Nephron progenitor cell (in vitro differentiated cells): ENCODE results near the gene SASH1.
"Not testable (repeated sequence)": the region's sequence is repeated elsewhere in the genome, so short reads cannot be mapped to it uniquely, and the experiment has no call there.

ENCODE experiments used
- DNase-seq: peaks from one replicate; pipeline ENCODE4 v3.0.0; 2021
- H3K27ac Mint-ChIP-seq: 2 replicates; pipeline ENCODE4 v1.8.0; 2021; ENCODE audit warnings: mild to moderate bottlenecking, moderate library complexity, mixed read lengths
- H3K27me3 Mint-ChIP-seq: 2 replicates; pipeline ENCODE4 v1.8.0; 2021; ENCODE audit warnings: mild to moderate bottlenecking, low read depth, mixed read lengths; ENCODE audit not compliant: poor library complexity
- H3K36me3 Mint-ChIP-seq: 2 replicates; pipeline ENCODE4 v1.8.0; 2021; ENCODE audit warnings: low read depth, mixed read lengths
- H3K4me1 Mint-ChIP-seq: 2 replicates; pipeline ENCODE4 v1.8.0; 2021; ENCODE audit warnings: mixed read lengths
- H3K4me3 Mint-ChIP-seq: 2 replicates; pipeline ENCODE4 v1.8.0; 2021; ENCODE audit warnings: mild to moderate bottlenecking, moderate library complexity, mixed read lengths
- H3K9me3 Mint-ChIP-seq: 2 replicates; pipeline ENCODE4 v1.8.0; 2021; ENCODE audit warnings: mild to moderate bottlenecking, moderate library complexity, mixed read lengths
- CTCF ChIP-seq: fragments of 200-600 bp; sonication (generic); IDR thresholded peaks from 2 replicates; pipeline ENCODE4 v1.5.0; 2021; ENCODE audit warnings: antibody characterized with exemption

SASH1 gene

DNA sequence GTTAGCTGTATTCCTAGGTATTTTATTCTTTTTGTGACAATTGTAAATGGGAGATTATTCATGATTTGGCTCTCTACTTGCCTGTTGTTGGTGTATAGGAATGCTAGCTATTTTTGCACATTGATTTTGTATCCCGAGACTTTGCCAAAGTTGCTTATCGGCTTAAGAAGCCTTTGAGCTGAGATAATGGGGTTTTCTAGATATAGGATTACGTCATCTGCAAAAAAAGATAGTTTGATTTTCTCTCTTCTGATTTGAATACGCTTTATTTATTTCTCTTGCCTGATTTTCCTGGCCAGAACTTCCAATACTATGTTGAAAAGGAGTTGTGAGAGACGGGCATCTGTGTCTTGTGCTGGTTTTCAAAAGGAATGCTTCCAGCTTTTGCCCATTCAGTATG, 241.0 kb downstream of the SASH1 start:
- Mint-ChIP-seq H3K36me3 (peaks cover 46% of the 10 kb centered on the region), H3K27ac (no peak overlapping the region), H3K27me3 (peaks cover 4% of the 10 kb centered on the region), H3K4me3 (no peak overlapping the region), H3K9me3 (peaks cover 78% of the 10 kb centered on the region), H3K4me1 (peaks cover 2% of the 10 kb centered on the region)
- TF ChIP-seq CTCF: no peak
- no peak for DNase-seq

GRCh38 chr6:148585641-148586040, 243.0 kb downstream of the SASH1 start:
- Mint-ChIP-seq H3K9me3 (peaks cover 95% of the 10 kb centered on the region), H3K36me3 (peaks cover 54% of the 10 kb centered on the region)
- not testable (repeated sequence) for H3K27me3 Mint-ChIP-seq

GRCh38 chr6:148590883-148591282, 248.2 kb downstream of the SASH1 start:
- TF ChIP-seq CTCF: no peak
- H3K9me3 Mint-ChIP-seq: peaks cover 61% of the 10 kb centered on the region
- H3K27ac Mint-ChIP-seq: no peak overlapping the region
- no peaks in the 10 kb centered on the region for H3K27me3 Mint-ChIP-seq
- no peak for DNase-seq
- H3K36me3 Mint-ChIP-seq: peaks cover 34% of the 10 kb centered on the region
- peaks cover 17% of the 10 kb centered on the region for H3K4me1 Mint-ChIP-seq
- H3K4me3 Mint-ChIP-seq: no peak overlapping the region

More at GRCh38 chr6:148585641-148586040, 243.0 kb downstream of the SASH1 start:
- DNase-seq, H3K4me1 Mint-ChIP-seq, H3K4me3 Mint-ChIP-seq, H3K27ac Mint-ChIP-seq: not testable (repeated sequence)

- TF ChIP-seq CTCF: no peak
- Mint-ChIP-seq H3K36me3 (peaks cover 28% of the 10 kb centered on the region), H3K27me3 (no peaks in the 10 kb centered on the region), H3K9me3 (peaks cover 54% of the 10 kb centered on the region), H3K4me1 (peaks cover 17% of the 10 kb centered on the region), H3K27ac (no peak overlapping the region), H3K4me3 (no peak overlapping the region)
- DNase-seq: no peak
Observed at GRCh38 chr6:148591656-148592055, 249.0 kb downstream of the SASH1 start.

DNA sequence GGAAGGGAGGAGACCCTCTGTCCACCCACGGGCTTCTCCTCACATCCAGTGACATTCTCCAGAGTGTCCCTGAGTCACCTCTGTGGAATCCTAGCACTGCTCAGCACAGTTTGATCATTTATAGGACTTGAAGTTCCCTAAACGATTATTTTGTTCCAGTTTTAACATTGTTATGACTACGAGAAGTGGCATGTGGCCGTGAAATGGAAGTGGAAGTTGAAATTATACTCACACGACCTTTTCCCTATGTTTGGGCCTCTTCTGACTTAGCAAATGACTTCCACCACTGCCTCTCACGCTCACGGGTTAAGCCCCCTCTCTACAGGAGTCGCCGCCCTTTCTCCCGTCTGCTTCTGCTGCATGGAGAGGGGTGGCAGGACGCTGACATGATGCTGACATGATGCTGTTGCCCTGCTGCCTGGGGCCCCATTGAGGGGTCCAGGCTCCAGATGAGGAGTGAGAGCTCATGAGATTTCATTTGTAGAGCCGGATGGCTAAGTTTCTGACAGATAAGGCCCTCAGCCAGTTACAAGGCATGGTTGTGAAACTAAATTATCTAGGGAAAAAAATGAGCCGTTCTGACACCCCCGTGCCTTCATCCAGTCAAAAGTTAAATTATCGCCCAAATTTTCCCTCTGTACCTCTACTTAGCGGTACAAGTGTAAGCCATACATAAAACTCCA, 250.6 kb downstream of the SASH1 start:
- Mint-ChIP-seq H3K4me1 (peaks cover 30% of the 10 kb centered on the region), H3K27me3 (no peaks in the 10 kb centered on the region), H3K27ac (no peak overlapping the region), H3K36me3 (peaks cover 23% of the 10 kb centered on the region), H3K4me3 (no peak overlapping the region), H3K9me3 (peaks cover 51% of the 10 kb centered on the region)
- no peak for DNase-seq
- no peak for TF ChIP-seq CTCF

GRCh38 chr6:148593813-148594170, 251.2 kb downstream of the SASH1 start:
- Mint-ChIP-seq H3K36me3 (peaks cover 20% of the 10 kb centered on the region), H3K4me1 (peaks cover 35% of the 10 kb centered on the region), H3K4me3 (no peak overlapping the region), H3K9me3 (peaks cover 51% of the 10 kb centered on the region), H3K27ac (no peak overlapping the region), H3K27me3 (no peaks in the 10 kb centered on the region)
- no peak for DNase-seq
- TF ChIP-seq CTCF: no peak
